Adipocyte (in vitro differentiated cells): Measurements from ENCODE around the gene KCNK17.
A peak's percentile ranks its signal among the peaks of the same experiment; 100 is the strongest.

Source experiments
- DNase-seq: peaks from one replicate; pipeline ENCODE4 v3.0.0-alpha.2; 2015; ENCODE audit warnings: low read depth
- H3K27me3 ChIP-seq: replicated peaks from 2 replicates; pipeline ENCODE4 v1.7.0; 2013; ENCODE audit warnings: mild to moderate bottlenecking, low read length, moderate library complexity; ENCODE audit not compliant: control insufficient read depth, insufficient read depth
- H3K36me3 ChIP-seq: 2 replicates; pipeline ENCODE4 v1.7.0; 2013; ENCODE audit warnings: low read length, mild to moderate bottlenecking, moderate library complexity; ENCODE audit not compliant: control insufficient read depth, insufficient read depth, severe bottlenecking
- H3K4me1 ChIP-seq: 2 replicates; pipeline ENCODE4 v1.7.0; 2013; ENCODE audit warnings: mild to moderate bottlenecking, low read length, moderate library complexity; ENCODE audit not compliant: control insufficient read depth, insufficient read depth
- H3K4me3 ChIP-seq: 2 replicates; pipeline ENCODE4 v1.7.0; 2013; ENCODE audit warnings: mild to moderate bottlenecking, low read length, moderate library complexity
- H3K9ac ChIP-seq: 2 replicates; pipeline ENCODE4 v1.7.0; 2013; ENCODE audit warnings: mild to moderate bottlenecking, low read length, moderate library complexity
- H3K9me3 ChIP-seq: 2 replicates; pipeline ENCODE4 v1.7.0; 2013; ENCODE audit warnings: mild to moderate bottlenecking, low read length, moderate library complexity; ENCODE audit not compliant: control insufficient read depth

Gene KCNK17

GRCh38 chr6:39313526-39314272 is 520 bp downstream of the KCNK17 start:
- Histone ChIP-seq H3K4me1 (peaks cover 2% of the 10 kb centered on the region), H3K27me3 (peaks cover 70% of the 10 kb centered on the region), H3K36me3 (no peaks in the 10 kb centered on the region), H3K9me3 (peaks cover 3% of the 10 kb centered on the region), H3K9ac (no peak overlapping the region), H3K4me3 (no peak overlapping the region)
- no peak for DNase-seq

DNA sequence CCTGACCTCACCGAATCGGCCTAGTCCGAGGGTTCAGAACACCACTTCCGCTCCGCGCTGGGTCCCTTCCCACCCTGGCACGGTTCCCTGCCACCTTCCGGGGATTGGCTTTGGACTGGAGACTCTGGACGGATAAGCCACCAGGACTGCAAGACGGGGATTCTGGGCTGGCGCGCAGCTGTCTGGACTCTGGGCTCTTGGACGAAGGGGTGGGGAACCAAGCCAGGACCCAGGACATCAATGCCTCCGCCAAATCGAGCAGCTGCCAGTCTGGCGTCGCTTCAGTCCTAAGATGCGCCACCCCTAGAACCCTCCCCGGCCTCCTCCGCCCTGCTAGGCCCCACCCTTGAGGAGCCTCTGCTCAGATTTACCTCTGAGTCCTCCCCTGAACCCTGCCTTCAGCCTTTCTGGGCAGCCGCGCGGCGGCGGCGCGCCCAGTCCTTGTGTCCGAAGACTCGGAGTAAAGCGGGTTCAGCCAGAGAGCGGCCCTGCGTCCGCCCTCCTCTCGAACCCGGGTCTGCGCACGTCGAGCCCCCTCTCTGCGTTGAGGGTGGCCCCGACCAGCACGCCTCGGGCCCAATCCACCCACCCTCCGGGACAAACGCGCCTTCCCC is 1.2 kb downstream of the KCNK17 start:
- DNase-seq: no peak
- H3K27me3 ChIP-seq: peaks cover 65% of the 10 kb centered on the region
- peaks cover 3% of the 10 kb centered on the region for H3K9me3 ChIP-seq
- H3K4me3 ChIP-seq: no peak overlapping the region
- no peaks in the 10 kb centered on the region for H3K36me3 ChIP-seq
- no peak overlapping the region for H3K9ac ChIP-seq
- peaks cover 2% of the 10 kb centered on the region for H3K4me1 ChIP-seq

GRCh38 chr6:39310542-39310941 is 3.7 kb downstream of the KCNK17 start:
- Histone ChIP-seq H3K36me3 (no peaks in the 10 kb centered on the region), H3K9ac (no peak overlapping the region), H3K9me3 (no peaks in the 10 kb centered on the region), H3K4me3 (no peak overlapping the region), H3K4me1 (peaks cover 2% of the 10 kb centered on the region), H3K27me3 (peaks cover 57% of the 10 kb centered on the region)
- no peak for DNase-seq

DNA sequence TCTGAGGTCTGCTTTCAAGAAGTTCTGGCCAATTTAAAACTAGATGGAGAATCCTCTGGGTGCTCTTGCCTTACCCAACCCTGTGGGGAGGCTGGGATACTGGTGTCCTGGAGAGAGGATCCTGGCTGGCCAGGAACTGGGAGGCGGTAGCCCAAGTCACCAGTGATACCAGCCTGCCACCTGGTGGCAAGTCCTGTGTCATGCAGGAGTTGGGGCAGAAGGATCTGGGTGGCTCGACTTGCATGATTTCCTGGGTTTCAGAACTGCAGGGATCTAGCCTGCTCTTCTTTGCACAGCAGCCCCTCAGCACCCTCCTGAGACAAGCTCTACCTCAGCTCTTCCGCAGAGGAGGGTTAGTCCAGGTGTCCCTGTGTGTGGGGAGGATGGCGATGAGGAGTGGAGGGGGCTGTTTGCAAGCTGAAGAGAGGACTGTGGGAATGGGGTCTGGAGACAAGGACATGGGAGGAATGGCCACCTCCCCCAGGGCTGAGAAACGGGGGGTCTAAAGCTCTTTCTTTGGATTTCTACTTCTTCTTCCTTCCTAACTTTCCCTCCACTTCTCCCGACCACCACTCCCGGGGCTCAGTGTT is 4.2 kb downstream of the KCNK17 start:
- H3K4me3 ChIP-seq: no peak overlapping the region
- peaks cover 53% of the 10 kb centered on the region for H3K27me3 ChIP-seq
- H3K9me3 ChIP-seq: peaks cover under 1% of the 10 kb centered on the region
- peaks cover 2% of the 10 kb centered on the region for H3K4me1 ChIP-seq
- no peak overlapping the region for H3K9ac ChIP-seq
- H3K36me3 ChIP-seq: no peaks in the 10 kb centered on the region
- DNase-seq: peak; percentile 83

DNA sequence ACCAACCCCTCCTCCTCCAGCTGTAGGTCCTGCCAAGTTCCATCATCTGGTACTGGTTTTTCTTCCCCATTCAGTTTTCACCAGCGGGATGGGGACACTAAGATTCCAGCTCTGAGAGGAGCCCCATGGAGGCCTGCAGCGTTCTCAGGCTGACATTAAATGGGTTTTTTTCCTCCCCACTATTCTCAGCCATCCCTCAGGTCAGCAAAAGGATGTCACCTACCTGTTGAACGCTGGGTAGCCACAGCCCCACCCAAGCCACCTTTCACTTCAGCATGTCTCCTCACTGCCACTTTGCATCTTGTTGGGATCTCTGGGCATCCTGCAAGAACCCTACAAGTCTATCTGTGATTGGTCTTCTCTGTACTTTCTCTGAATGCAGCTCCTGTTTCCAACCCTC is 6.8 kb downstream of the KCNK17 start:
- Histone ChIP-seq H3K4me3 (no peak overlapping the region), H3K9me3 (peaks cover 3% of the 10 kb centered on the region), H3K4me1 (no peaks in the 10 kb centered on the region), H3K36me3 (no peaks in the 10 kb centered on the region), H3K27me3 (peaks cover 38% of the 10 kb centered on the region), H3K9ac (no peak overlapping the region)
- no peak for DNase-seq

DNA sequence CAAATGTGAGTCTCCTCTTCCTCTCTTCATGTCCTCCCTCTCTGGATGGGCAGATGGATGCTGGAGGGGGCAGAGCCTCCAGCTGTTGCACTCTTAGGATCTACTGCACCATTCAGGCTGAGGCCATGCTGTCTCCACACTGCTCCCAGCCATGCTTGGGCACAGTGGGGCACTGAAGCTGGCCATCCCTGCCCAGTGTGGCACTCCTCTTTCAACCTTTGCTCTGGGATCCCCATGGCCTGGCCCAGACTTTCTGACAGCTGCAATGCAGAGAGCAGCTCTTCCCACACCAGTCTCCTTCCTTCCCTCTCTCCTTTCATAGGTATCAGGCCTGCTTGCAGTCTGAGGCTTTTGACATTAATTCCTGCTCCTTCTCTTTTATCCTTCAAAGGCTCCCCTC is 9.3 kb downstream of the KCNK17 start:
- H3K27me3 ChIP-seq: peaks cover 23% of the 10 kb centered on the region
- no peak overlapping the region for H3K4me3 ChIP-seq
- H3K36me3 ChIP-seq: no peaks in the 10 kb centered on the region
- H3K9ac ChIP-seq: no peak overlapping the region
- DNase-seq: no peak
- peaks cover 3% of the 10 kb centered on the region for H3K9me3 ChIP-seq
- no peaks in the 10 kb centered on the region for H3K4me1 ChIP-seq

GRCh38 chr6:39303425-39304153 is 10.6 kb downstream of the KCNK17 start:
- Histone ChIP-seq H3K4me3 (no peak overlapping the region), H3K27me3 (peaks cover 18% of the 10 kb centered on the region), H3K4me1 (no peaks in the 10 kb centered on the region), H3K9ac (no peak overlapping the region), H3K9me3 (peaks cover 3% of the 10 kb centered on the region), H3K36me3 (no peaks in the 10 kb centered on the region)
- no peak for DNase-seq

DNA sequence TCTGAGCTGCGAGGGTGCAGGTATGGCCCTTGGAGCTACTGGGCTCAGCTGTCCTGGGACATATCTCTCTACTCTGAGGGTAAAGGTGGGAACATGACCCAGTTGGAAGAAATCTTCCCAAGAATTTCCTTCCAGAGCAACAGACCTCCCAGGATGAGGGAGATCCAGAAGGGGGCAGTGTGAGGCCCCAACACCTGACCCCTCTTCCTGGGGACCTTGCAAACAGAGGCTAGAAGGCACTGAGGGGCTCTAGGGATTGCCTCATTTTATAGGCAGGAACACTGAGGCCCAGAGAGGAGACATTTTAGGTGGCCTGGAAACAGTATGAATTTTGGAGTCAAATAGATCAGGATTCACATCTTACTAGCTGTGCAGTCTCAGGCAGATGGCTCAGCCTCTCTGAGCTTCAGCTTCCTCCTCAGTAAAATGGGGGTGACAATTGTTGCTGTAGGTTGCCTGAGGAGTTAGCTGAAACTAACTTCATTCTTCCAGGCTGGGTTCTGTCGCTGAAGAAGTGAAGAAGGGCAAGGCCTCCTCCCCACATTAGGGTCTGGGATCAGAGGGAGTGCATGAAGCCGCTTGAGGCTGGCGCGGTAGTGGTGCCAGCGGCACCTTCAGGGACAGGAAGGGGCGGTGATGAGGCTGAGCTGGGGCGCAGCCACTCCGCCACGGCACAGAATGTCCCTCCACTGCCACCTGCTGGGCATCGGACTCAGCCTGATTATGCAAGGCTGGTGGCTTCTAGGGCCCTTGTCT is 11.4 kb downstream of the KCNK17 start:
- peak; percentile 84 for DNase-seq
- H3K4me1 ChIP-seq: peaks cover 6% of the 10 kb centered on the region
- peaks cover 18% of the 10 kb centered on the region for H3K27me3 ChIP-seq
- peaks cover 3% of the 10 kb centered on the region for H3K9me3 ChIP-seq
- H3K4me3 ChIP-seq: no peak overlapping the region
- H3K36me3 ChIP-seq: no peaks in the 10 kb centered on the region
- H3K9ac ChIP-seq: no peak overlapping the region

DNA sequence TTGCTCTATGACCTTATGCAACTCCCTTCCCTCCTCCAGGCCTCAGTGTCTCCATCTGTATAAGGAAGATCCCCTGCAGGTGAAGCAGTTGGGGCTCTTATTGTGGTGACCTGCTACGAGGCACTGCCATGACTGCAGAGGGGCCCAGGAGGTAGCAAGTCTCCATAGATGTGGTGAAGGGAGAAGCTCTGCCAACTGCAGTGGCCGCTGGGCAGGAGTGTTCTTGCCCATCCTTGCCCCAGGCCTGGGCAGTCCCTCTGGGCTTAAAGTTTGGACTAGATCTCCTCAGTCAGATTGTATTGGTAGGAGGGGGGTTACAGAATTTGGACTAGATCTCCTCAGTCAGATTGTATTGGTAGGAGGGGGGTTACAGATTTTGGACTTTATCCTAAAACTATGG is 12.2 kb downstream of the KCNK17 start:
- H3K9me3 ChIP-seq: peaks cover 3% of the 10 kb centered on the region
- no peak for DNase-seq
- no peaks in the 10 kb centered on the region for H3K36me3 ChIP-seq
- no peak overlapping the region for H3K4me3 ChIP-seq
- peaks cover 13% of the 10 kb centered on the region for H3K27me3 ChIP-seq
- H3K4me1 ChIP-seq: peaks cover 14% of the 10 kb centered on the region
- no peak overlapping the region for H3K9ac ChIP-seq

DNA sequence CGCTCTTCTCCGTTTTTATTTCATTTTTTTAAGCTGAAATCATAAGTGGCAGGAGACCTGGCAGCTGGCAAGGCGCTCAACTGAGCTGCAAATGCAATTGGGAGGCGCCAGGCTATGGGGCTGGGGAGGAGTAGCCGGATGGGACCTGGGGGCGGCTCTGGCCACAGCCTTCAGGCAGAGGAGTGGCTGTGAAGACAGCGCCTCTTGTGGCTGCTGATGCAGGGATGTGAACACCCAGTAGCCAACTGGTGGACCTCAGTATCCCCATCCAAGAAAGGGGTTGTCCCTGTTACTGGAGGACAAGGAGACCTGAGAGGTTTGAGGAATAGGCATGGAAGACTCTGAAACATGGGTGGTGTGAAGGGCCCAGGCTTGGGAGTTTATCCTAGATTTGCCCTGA is 12.6 kb downstream of the KCNK17 start:
- peaks cover 13% of the 10 kb centered on the region for H3K27me3 ChIP-seq
- DNase-seq: no peak
- H3K4me3 ChIP-seq: no peak overlapping the region
- no peaks in the 10 kb centered on the region for H3K36me3 ChIP-seq
- H3K4me1 ChIP-seq: peaks cover 18% of the 10 kb centered on the region
- peaks cover 3% of the 10 kb centered on the region for H3K9me3 ChIP-seq
- no peak overlapping the region for H3K9ac ChIP-seq
